Stimulated activated CD8-positive, alpha-beta memory T cell treated with anti-CD3 and anti-CD28 coated beads, Interleukin-2, amount 100 ng/mL, for 48 hours (primary cell): Measurements from ENCODE around the gene STAP1.
"Not testable (repeated sequence)": the region's sequence is repeated elsewhere in the genome, so short reads cannot be mapped to it uniquely, and the experiment has no call there.

Source experiments
- DNase-seq, 2 donors: peaks; one replicate each; pipeline ENCODE4 v3.0.0-alpha.2; 2020; ENCODE audit warnings: low read depth in 2 of 2

STAP1 gene

DNA sequence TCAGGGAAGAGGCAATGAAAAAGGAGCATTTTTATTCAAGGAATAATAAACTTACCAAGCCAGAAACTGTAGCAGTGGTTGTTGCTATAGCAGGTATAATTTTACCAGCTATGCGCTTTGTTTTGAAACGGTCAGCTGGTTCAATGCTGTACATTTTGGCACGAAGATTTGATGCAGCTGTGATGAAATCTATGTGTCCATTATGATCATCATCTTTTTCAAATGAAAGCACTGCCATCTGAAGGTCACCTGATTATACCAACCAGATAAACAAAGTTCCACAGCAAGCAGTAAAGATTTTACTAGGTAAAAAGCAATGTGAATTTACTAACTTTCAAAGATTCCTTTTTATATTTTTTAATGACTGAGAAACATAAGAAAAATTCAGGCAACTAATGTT, 66.4 kb downstream of the STAP1 start:
- DNase-seq = no peak

DNA sequence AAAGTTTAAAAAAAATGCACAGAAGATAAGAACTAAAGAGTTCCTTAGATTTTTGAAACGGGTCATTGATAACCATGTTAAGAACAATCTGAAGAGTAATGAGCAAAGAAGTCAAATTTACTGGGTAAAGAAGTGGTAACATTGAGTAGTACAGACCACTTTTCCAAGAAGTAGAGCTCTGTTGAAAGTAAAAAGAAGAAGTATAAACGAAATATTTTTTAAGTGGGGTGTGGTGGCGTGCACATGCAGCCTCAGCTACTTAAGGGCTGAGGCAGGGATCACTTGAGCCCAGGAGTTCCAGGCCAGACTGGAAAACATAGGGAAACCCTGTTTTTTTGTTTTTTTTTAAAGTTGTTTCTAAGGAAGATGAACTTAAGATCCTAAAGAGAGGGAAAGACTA, 74.0 kb downstream of the STAP1 start:
- DNase-seq = no peak

DNA sequence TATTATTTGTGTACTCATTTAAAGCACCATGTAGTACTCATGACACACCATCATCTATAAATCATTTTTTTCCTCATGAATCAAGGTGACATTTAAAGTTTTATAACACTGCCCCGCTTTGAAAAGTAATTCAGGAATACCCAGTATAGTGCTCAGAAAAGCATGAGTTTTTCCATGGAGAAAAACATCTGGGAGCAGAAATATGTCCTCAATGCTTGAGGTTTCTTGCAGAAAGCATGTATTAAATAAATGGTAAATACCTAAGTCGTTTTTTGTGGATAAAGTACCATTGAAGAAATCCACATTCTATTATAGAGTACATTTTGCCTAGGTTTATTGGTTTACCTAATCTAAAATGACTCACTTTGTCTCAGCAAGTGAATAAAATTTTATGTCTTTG, 76.2 kb downstream of the STAP1 start:
- no peak for DNase-seq

DNA sequence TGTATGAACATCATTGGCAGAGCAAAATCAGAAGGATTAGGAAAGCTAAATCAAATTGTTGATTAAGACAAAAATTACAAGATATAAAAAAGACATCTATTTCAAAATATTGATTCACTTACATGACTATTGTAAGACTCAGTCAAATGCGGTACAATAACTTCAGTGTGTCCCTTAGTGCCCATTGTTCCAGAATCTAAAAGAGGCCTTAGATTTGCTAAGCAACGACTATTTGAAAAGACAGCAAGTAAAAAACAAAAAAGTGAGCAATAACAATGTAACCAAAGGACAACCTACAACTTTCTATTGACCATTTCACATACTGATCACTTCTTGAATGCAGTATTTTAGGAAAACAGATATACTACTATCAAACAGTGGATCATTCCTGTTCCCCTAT, 76.8 kb downstream of the STAP1 start:
- DNase-seq = no peak

DNA sequence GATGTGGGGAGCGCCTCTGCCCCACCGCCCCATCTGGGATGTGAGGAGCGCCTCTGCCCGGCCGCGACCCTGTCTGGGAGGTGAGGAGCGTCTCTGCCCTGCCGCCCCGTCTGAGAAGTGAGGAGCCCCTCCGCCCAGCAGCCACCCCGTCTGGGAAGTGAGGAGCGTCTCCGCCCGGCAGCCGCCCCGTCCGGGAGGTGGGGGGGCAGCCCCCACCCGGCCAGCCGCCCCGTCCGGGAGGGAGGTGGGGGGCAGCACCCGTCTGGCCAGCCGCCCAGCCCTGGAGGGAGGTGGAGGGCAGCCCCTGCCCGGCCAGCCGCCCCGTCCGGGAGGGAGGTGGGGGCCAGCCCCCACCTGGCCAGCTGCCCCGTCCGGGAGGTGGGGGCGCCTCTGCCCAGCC, 78.5 kb downstream of the STAP1 start:
- DNase-seq = not testable (repeated sequence)

DNA sequence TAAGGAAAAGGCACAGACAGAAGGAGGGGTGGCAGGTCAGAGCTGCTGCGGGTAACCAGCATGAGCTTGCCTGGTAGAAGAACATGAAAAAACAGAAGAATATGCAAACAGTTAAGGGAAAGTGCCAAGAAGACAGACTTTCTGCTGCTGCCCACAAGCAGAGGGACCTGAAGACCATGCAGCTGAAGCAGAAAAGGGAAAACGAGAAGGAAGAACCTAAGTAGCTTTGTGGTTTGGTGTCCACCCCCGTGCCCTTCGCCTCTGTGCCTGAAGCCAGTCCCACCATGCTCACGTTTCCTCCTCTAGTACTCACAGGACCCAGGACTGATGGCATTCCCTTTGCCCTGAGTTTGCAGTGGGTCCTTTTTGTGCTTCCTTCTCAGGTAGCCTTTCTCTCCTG, 79.6 kb downstream of the STAP1 start:
- no peak for DNase-seq

DNA sequence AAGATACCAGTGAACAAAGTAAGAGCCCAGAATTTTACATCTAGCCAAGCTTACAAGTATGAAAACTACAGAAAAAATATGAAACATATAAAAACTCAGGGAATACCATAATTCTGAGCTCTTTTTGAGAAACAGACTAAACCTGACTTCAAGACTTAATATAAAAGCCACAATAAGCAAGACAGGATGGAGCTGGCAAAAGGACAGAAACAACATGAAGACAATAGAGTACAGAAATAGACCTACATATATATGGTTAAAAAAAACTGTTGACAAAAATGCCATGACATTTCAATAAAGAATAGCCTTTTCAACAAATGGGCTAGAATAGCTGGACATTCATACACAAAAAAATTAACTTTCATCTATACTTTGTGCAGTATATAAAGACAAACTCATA, 93.0 kb downstream of the STAP1 start:
- DNase-seq = no peak
